Neural progenitor cell (in vitro differentiated cells): Measurements from ENCODE around the gene NUP50.

Experiments
- EZH2 ChIP-seq: fragments of 200-600 bp; sonication (generic); IDR thresholded peaks from 2 replicates; pipeline ENCODE4 v1.6.1; 2017; ENCODE audit warnings: antibody characterized with exemption, mild to moderate bottlenecking, moderate library complexity
- TF ChIP-seq, protein P1 (sequence below): fragments of 200-600 bp; sonication (generic); IDR thresholded peaks from 2 replicates; pipeline ENCODE4 v1.5.1; 2017; ENCODE audit warnings: antibody characterized with exemption, mild to moderate bottlenecking

GRCh38 chr22:45196926-45197605, 33.3 kb downstream of the NUP50 start:
- TF ChIP-seq, protein P1, sequence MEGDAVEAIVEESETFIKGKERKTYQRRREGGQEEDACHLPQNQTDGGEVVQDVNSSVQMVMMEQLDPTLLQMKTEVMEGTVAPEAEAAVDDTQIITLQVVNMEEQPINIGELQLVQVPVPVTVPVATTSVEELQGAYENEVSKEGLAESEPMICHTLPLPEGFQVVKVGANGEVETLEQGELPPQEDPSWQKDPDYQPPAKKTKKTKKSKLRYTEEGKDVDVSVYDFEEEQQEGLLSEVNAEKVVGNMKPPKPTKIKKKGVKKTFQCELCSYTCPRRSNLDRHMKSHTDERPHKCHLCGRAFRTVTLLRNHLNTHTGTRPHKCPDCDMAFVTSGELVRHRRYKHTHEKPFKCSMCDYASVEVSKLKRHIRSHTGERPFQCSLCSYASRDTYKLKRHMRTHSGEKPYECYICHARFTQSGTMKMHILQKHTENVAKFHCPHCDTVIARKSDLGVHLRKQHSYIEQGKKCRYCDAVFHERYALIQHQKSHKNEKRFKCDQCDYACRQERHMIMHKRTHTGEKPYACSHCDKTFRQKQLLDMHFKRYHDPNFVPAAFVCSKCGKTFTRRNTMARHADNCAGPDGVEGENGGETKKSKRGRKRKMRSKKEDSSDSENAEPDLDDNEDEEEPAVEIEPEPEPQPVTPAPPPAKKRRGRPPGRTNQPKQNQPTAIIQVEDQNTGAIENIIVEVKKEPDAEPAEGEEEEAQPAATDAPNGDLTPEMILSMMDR: no peak
- no peak for TF ChIP-seq EZH2
